Thymus (tissue), 11 donors: ENCODE data around the gene PWWP2B. TPM values are rescaled to one million over a fixed set of nuclear protein-coding genes. Genes with fewer than 3 reads are reported as not detected.

Experiments
- DNase-seq, 9 donors: peaks; one replicate each; pipeline ENCODE4 v3.0.0-alpha.2; 2013; ENCODE audit warnings: low spot score in 9 of 9, low read depth in 6 of 9, missing footprints in 1 of 9
- H3K27ac ChIP-seq, 2 donors: one replicate each; pipeline ENCODE4 v1.5.1; 2013; ENCODE audit warnings: control low read depth in 1 of 2, low read depth in 1 of 2, low read length in 1 of 2, mild to moderate bottlenecking in 1 of 2, moderate library complexity in 1 of 2
- H3K27me3 ChIP-seq, 2 donors: one replicate each; pipeline ENCODE4 v1.5.1; 2013; ENCODE audit warnings: low read length in 1 of 2; ENCODE audit not compliant: control insufficient read depth in 2 of 2, insufficient read depth in 1 of 2
- H3K36me3 ChIP-seq, 2 donors: one replicate each; pipeline ENCODE4 v1.5.1; 2013; ENCODE audit warnings: low read length in 1 of 2, mild to moderate bottlenecking in 1 of 2, moderate library complexity in 1 of 2; ENCODE audit not compliant: control insufficient read depth in 2 of 2, insufficient read depth in 2 of 2
- H3K4me1 ChIP-seq, 2 donors: one replicate each; pipeline ENCODE4 v1.5.1; 2013; ENCODE audit warnings: low read length in 2 of 2; ENCODE audit not compliant: control insufficient read depth in 2 of 2, insufficient read depth in 2 of 2
- H3K4me3 ChIP-seq, 2 donors: one replicate each; pipeline ENCODE4 v1.5.1; 2013; ENCODE audit warnings: low read length in 2 of 2, control low read depth in 1 of 2, mild to moderate bottlenecking in 1 of 2
- H3K9me3 ChIP-seq, 2 donors: one replicate each; pipeline ENCODE4 v1.5.1; 2013; ENCODE audit warnings: low read length in 1 of 2, mild to moderate bottlenecking in 1 of 2; ENCODE audit not compliant: control insufficient read depth in 2 of 2, insufficient read depth in 1 of 2
- WGBS: extraction: QIAGEN DNeasy Blood & Tissue Kit; methylation state at CpG from one replicate; pipeline ENCODE4 v1.1.7; 2013; 5-methylcytosine and 5-hydroxymethylcytosine counted together
- polyA plus RNA-seq: library from polyadenylated mRNA; stranded (reverse); fragments of 200-250 nt; gene quantifications from one replicate; pipeline ENCODE4 v1.2.3, GENCODE V29; 2013
- total RNA-seq: library from RNA; stranded (reverse); fragments of 120-200 nt; gene quantifications from one replicate; pipeline ENCODE4 v1.2.4, GENCODE V29; 2013
- donor health status: healthy.

The PWWP2B gene
- total and polyA plus RNA-seq, 2 donors: 5.1 to 9.8 TPM

GRCh38 chr10:132368881-132369635 is 27.9 kb upstream of the PWWP2B start:
- Histone ChIP-seq H3K27me3 (no peaks in the 10 kb centered on the region), H3K4me3 (no peak overlapping the region), H3K27ac (no peak overlapping the region), H3K9me3 (peaks cover 3 to 4% of the 10 kb centered on the region in 2 donors), H3K4me1 (peaks cover 0 to 8% of the 10 kb centered on the region in 2 donors), H3K36me3 (peaks cover 5 to 12% of the 10 kb centered on the region in 2 donors)
- no peak for DNase-seq
- WGBS: 91% methylated on average over 9 of the region's 9 CpGs

- WGBS: 97% methylated on average over 13 of the region's 13 CpGs
- DNase-seq: no peak
- H3K4me3 ChIP-seq: no peak overlapping the region
- H3K36me3 ChIP-seq: peaks cover 5 to 7% of the 10 kb centered on the region in 2 donors
- H3K4me1 ChIP-seq: peaks cover 0 to 8% of the 10 kb centered on the region in 2 donors
- H3K27me3 ChIP-seq: no peaks in the 10 kb centered on the region
- H3K27ac ChIP-seq: no peak overlapping the region
- peaks cover 0 to 4% of the 10 kb centered on the region in 2 donors for H3K9me3 ChIP-seq
Measured at GRCh38 chr10:132369636-132370185, 27.3 kb upstream of the PWWP2B start.

- WGBS: 99% methylated on average over 31 of the region's 31 CpGs
- Histone ChIP-seq H3K36me3 (peaks cover 5% of the 10 kb centered on the region in 2 donors), H3K9me3 (peaks cover 0 to 4% of the 10 kb centered on the region in 2 donors), H3K27ac (no peak overlapping the region), H3K4me3 (no peak overlapping the region), H3K4me1 (peaks cover 0 to 8% of the 10 kb centered on the region in 2 donors), H3K27me3 (no peaks in the 10 kb centered on the region)
- no peak for DNase-seq
Measured at GRCh38 chr10:132370426-132371340, 26.3 kb upstream of the PWWP2B start.

GRCh38 chr10:132371641-132372081 is 25.3 kb upstream of the PWWP2B start:
- peak in 7 of 9 donors; percentile 36 to 72 (median 50) for DNase-seq

GRCh38 chr10:132372516-132373095 is 24.4 kb upstream of the PWWP2B start:
- H3K4me3 ChIP-seq: no peak overlapping the region
- peaks cover 0 to 8% of the 10 kb centered on the region in 2 donors for H3K4me1 ChIP-seq
- peaks cover 0 to 4% of the 10 kb centered on the region in 2 donors for H3K9me3 ChIP-seq
- DNase-seq: no peak
- WGBS: 97% methylated on average over 16 of the region's 16 CpGs
- no peaks in the 10 kb centered on the region for H3K27me3 ChIP-seq
- no peak overlapping the region for H3K27ac ChIP-seq
- no peaks in the 10 kb centered on the region for H3K36me3 ChIP-seq

More at GRCh38 chr10:132371641-132372081, 25.3 kb upstream of the PWWP2B start:
- H3K27ac ChIP-seq: no peak overlapping the region
- no peak overlapping the region for H3K4me3 ChIP-seq
- no peaks in the 10 kb centered on the region for H3K27me3 ChIP-seq
- peaks cover 0 to 4% of the 10 kb centered on the region in 2 donors for H3K9me3 ChIP-seq
- 68% methylated on average over 9 of the region's 9 CpGs for WGBS
- peaks cover 2% of the 10 kb centered on the region in 2 donors for H3K36me3 ChIP-seq
- H3K4me1 ChIP-seq: peaks cover 0 to 8% of the 10 kb centered on the region in 2 donors

- no peak for DNase-seq
- H3K9me3 ChIP-seq: peaks cover 0 to 4% of the 10 kb centered on the region in 2 donors
- no peaks in the 10 kb centered on the region for H3K27me3 ChIP-seq
- no peaks in the 10 kb centered on the region for H3K36me3 ChIP-seq
- H3K4me3 ChIP-seq: no peak overlapping the region
- no peak overlapping the region for H3K27ac ChIP-seq
- H3K4me1 ChIP-seq: peaks cover 0 to 8% of the 10 kb centered on the region in 2 donors
- WGBS: 94% methylated on average over 25 of the region's 25 CpGs
Measured at GRCh38 chr10:132373241-132373955, 23.6 kb upstream of the PWWP2B start.

- H3K27ac ChIP-seq: no peak overlapping the region
- no peak for DNase-seq
- no peak overlapping the region for H3K4me3 ChIP-seq
- peaks cover 0 to 8% of the 10 kb centered on the region in 2 donors for H3K4me1 ChIP-seq
- no peaks in the 10 kb centered on the region for H3K27me3 ChIP-seq
- no peaks in the 10 kb centered on the region for H3K36me3 ChIP-seq
- 92% methylated on average over 8 of the region's 8 CpGs for WGBS
- peaks cover 0 to 4% of the 10 kb centered on the region in 2 donors for H3K9me3 ChIP-seq
Measured at GRCh38 chr10:132374176-132374575, 22.8 kb upstream of the PWWP2B start.

- Histone ChIP-seq H3K27ac (no peak overlapping the region), H3K4me1 (peaks cover 0 to 8% of the 10 kb centered on the region in 2 donors)
- WGBS: 97% methylated on average over 14 of the region's 14 CpGs
Measured at GRCh38 chr10:132374612-132375011, 22.4 kb upstream of the PWWP2B start.

More at GRCh38 chr10:132374612-132375011, 22.4 kb upstream of the PWWP2B start:
- H3K36me3 ChIP-seq: no peaks in the 10 kb centered on the region
- H3K27me3 ChIP-seq: no peaks in the 10 kb centered on the region
- H3K4me3 ChIP-seq: no peak overlapping the region
- H3K9me3 ChIP-seq: peaks cover 0 to 4% of the 10 kb centered on the region in 2 donors
- no peak for DNase-seq
